Muscle of leg (tissue), 11 donors: ENCODE results near the gene WIPF2. TPM values are rescaled to one million over a fixed set of nuclear protein-coding genes. Genes with fewer than 3 reads are reported as not detected.

ENCODE experiments used
- DNase-seq: peaks from one replicate; pipeline ENCODE4 v3.0.0; 2013
- H3K27ac ChIP-seq: one replicate; pipeline ENCODE4 v1.5.1; 2013; ENCODE audit warnings: mild to moderate bottlenecking, low read length, control low read depth
- H3K27me3 ChIP-seq: one replicate; pipeline ENCODE4 v1.6.1; 2013; ENCODE audit warnings: low read length; ENCODE audit not compliant: control insufficient read depth, insufficient read depth
- H3K36me3 ChIP-seq: one replicate; pipeline ENCODE4 v1.6.1; 2013; ENCODE audit warnings: low read length; ENCODE audit not compliant: control insufficient read depth, insufficient read depth
- H3K4me1 ChIP-seq: one replicate; pipeline ENCODE4 v1.6.1; 2013; ENCODE audit warnings: low read length; ENCODE audit not compliant: control insufficient read depth, insufficient read depth
- H3K4me3 ChIP-seq: one replicate; pipeline ENCODE4 v1.5.1; 2013; ENCODE audit warnings: low read length, control low read depth
- H3K9me3 ChIP-seq: replicated peaks from 2 replicates; pipeline ENCODE4 v1.6.1; 2013; ENCODE audit warnings: low read depth, low read length; ENCODE audit not compliant: control insufficient read depth
- WGBS: methylation state at CpG from one replicate; pipeline ENCODE4 v1.1.5; 2013; ENCODE audit warnings: missing lambda C conversion rate; ENCODE audit not compliant: insufficient coverage; 5-methylcytosine and 5-hydroxymethylcytosine counted together
- polyA plus RNA-seq, 8 donors: library from polyadenylated mRNA; unstranded; fragments of 120-200 nt; gene quantifications; one replicate each; pipeline versions ENCODE4 v1.2.1 to v1.2.3, GENCODE V29; 2013; ENCODE audit warnings: inconsistent platforms in 1 of 8, low replicate concordance in 1 of 8; ENCODE audit not compliant: insufficient read length in 8 of 8, insufficient read depth in 1 of 8
- total RNA-seq: library from RNA; stranded (reverse); fragments of 120-200 nt; gene quantifications from one replicate; pipeline ENCODE4 v1.2.4, GENCODE V29; 2013

Gene WIPF2
- total and polyA plus RNA-seq, 9 donors: 4.6 to 18.0 (median 14.4) TPM

DNA sequence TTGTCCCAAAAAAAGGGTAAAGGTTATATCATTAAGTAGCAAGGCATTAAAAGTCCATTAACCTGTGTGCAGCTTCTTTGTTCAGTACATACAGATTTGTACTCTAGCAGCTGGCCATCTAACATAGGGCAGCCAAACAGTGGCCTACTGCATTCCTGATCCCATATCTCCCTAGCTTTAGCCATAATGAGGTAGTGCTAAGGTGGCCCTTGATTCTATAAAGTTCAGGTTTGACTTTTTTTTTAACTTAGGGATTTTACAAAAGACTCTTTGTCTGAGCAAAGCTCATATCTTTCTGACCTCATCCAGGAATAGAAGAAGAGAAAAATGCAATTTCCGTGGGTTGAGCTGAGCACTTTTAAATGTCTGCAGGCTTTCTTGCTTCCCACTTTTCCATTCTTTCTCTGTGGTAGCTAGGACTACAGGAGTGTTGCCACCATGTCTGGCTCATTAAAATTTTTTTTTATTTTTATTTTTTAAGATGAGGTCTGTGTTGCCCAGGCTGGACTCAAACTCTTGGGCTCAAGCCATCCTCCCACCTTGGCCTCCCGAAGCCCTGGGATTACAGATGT lies 49.1 kb downstream of the WIPF2 start:
- no CpG with 5 or more reads among the region's 2 CpGs for WGBS
- Histone ChIP-seq H3K9me3 (no peaks in the 10 kb centered on the region), H3K4me3 (no peak overlapping the region), H3K27me3 (no peaks in the 10 kb centered on the region), H3K36me3 (peaks cover 59% of the 10 kb centered on the region), H3K4me1 (no peaks in the 10 kb centered on the region), H3K27ac (no peak overlapping the region)
- DNase-seq: no peak

DNA sequence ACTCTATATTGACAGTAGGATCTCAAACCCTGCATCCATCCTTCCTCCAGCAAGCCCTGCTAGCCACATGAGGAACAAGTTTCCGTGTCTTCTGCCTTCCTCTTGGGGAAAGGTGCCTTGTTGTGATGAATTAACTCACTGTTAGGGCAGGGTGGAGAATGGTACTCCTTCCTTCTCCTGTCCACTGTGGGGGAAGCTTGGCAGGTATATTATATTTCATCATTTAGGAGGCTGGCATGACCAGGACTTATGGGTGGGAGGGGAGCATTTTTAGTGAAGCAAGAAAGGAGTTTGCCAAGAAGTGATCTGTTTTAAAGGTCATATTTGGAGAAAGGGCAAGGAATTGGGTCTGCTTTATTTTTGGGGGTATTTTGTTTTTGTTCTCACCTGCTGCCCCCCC lies 59.3 kb downstream of the WIPF2 start:
- WGBS: no CpG with 5 or more reads among the region's 1 CpG
- peaks cover 59% of the 10 kb centered on the region for H3K36me3 ChIP-seq

DNA sequence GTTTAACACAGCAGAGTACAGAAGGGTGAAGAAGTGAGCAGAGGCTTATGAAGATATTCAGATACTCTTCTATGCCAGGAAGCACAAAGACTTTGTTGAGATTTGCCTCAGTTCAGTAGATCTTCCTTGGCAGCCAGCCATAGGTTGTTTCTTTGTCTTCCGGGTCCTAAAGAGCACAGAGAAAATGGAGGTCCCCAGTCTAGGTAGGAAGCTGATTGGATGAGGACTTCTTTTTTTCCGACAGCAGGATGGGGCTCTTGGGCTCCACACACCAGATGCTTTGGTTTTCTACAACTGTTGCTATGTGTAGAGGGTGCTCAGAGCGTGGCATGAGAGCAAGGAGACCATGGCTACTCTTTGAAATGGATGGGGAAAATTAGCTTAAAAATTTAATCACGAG lies 60.3 kb downstream of the WIPF2 start:
- 100% methylated on average over 2 of the region's 4 CpGs for WGBS
- Histone ChIP-seq H3K4me1 (peaks cover 8% of the 10 kb centered on the region), H3K9me3 (no peaks in the 10 kb centered on the region), H3K27ac (no peak overlapping the region), H3K27me3 (no peaks in the 10 kb centered on the region), H3K36me3 (peaks cover 53% of the 10 kb centered on the region), H3K4me3 (no peak overlapping the region)
- no peak for DNase-seq

More for the DNA sequence above, 59.3 kb downstream of the WIPF2 start:
- H3K9me3 ChIP-seq: no peaks in the 10 kb centered on the region
- peaks cover 1% of the 10 kb centered on the region for H3K4me1 ChIP-seq
- no peak for DNase-seq
- H3K4me3 ChIP-seq: no peak overlapping the region
- no peak overlapping the region for H3K27ac ChIP-seq
- no peaks in the 10 kb centered on the region for H3K27me3 ChIP-seq

DNA sequence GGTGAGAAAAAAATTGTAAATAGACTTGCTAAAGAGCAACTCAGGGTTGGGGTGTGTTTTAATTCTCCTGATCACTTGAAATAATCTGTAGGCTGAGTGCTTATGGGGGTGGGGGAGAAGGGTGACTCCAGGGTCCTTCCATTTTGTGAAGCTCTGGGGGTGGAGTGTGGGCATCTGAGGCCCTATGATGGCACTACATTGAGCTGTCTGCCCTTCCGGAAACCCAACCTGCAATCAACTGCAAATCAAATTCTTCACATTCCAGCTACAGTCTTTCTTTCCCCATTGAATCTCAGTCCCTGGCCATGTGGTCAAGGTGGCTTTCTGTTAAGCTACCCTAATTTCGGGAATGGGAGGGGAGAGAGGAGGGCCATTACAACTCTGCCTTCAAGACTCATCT lies 62.6 kb downstream of the WIPF2 start:
- peaks cover 45% of the 10 kb centered on the region for H3K36me3 ChIP-seq
- no peaks in the 10 kb centered on the region for H3K9me3 ChIP-seq
- H3K4me1 ChIP-seq: peaks cover 14% of the 10 kb centered on the region
- H3K4me3 ChIP-seq: no peak overlapping the region
- WGBS: no CpG with 5 or more reads among the region's 2 CpGs
- H3K27ac ChIP-seq: no peak overlapping the region
- no peak for DNase-seq
- no peaks in the 10 kb centered on the region for H3K27me3 ChIP-seq

DNA sequence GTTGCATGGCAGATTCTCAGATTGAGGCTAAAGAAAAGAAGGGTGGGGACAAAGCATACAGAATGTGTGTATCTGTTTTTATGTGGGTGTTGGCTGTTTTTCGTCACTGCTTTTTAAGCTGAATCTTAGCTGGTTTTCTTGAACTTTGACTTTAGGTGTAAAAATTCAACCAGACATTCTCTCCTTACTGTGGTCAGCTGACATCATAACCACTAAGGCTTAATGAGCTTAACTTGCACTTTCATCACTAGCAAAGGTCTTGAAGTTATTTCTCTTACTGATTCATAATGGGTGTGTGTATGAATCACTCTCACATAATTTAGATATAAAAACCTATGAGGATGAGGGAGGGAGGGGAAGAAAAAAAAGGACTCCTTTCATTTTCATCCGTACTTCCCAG lies 64.6 kb downstream of the WIPF2 start:
- peak overlapping the region; percentile 83 for H3K27ac ChIP-seq

DNA sequence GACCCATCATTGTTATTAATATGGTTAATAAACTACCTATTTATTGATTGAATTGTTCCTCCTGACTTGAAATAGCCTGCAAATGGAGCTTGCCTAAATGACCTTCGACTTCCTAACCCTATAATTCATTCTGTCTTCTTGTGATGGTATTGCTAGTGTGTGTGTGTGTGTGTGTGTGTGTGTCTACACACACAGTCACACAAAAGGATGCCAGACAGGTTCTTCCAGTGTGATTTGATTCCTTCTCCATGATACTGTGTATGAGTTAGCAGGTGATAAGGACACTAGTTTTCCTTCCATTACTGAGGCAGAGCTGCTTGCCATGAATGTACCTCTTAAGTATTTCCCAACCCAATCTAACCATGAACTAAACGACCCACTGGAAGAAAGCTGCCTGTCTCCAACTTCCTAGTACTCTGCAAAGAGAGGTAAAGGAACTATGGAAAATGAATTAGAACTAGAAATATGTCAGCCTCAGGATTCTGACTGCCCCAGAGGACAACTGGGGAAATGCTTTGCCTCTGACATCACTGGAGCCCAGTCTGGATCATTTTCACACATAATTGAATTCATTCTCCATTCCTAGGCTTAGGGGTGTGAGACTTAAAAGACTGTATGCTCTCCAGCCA lies 65.1 kb downstream of the WIPF2 start:
- Histone ChIP-seq H3K27me3 (no peaks in the 10 kb centered on the region), H3K9me3 (no peaks in the 10 kb centered on the region), H3K27ac (peak overlapping the region; percentile 83), H3K36me3 (peaks cover 28% of the 10 kb centered on the region), H3K4me1 (peaks cover 21% of the 10 kb centered on the region), H3K4me3 (no peak overlapping the region)
- peak; percentile 91 for DNase-seq
- WGBS: no CpG with 5 or more reads among the region's 2 CpGs

More for the DNA sequence above, 64.6 kb downstream of the WIPF2 start:
- Histone ChIP-seq H3K4me1 (peaks cover 21% of the 10 kb centered on the region), H3K36me3 (peaks cover 33% of the 10 kb centered on the region), H3K4me3 (no peak overlapping the region), H3K9me3 (no peaks in the 10 kb centered on the region), H3K27me3 (no peaks in the 10 kb centered on the region)
- DNase-seq: no peak
- no CpG with 5 or more reads among the region's 2 CpGs for WGBS

DNA sequence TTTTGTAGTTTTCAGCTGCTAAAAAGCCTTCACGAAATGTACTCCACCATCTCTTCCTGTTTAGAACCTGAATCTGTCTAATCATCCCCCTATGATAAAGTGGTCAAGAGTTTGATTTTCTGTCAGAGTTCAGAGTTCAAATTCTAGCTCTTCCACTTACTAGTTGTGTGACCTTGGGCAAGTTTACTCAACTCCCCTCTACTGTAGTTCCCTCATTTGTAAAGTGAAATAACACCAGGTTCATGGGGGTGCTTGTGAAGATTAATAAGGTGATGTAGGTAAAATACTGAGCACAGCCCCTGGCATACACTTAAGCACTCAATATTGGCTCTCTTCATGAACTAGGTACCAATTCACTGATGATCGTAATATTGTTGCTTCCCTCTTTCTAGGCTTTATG lies 67.4 kb downstream of the WIPF2 start:
- peaks cover 7% of the 10 kb centered on the region for H3K36me3 ChIP-seq
- H3K9me3 ChIP-seq: no peaks in the 10 kb centered on the region
- no peaks in the 10 kb centered on the region for H3K27me3 ChIP-seq
- H3K4me3 ChIP-seq: no peak overlapping the region
- peaks cover 28% of the 10 kb centered on the region for H3K4me1 ChIP-seq
- no peak for DNase-seq
- no CpG with 5 or more reads among the region's 2 CpGs for WGBS
- H3K27ac ChIP-seq: no peak overlapping the region

DNA sequence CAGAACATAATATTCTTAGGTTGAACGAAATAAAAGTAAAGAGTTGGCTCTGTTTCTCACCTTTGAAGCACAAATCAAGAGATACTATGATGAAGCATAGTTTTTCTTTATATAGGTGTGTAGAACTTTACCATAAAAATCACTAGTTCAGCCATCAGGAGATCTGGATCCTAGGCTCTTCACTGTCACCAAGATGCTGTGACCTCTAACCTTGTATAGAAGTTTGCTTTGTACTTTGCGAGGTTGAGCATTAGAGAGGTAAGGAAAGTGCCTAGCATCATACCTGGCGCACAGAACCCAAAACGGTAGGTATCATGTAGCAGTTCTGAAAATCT lies 68.0 kb downstream of the WIPF2 start:
- Histone ChIP-seq H3K4me3 (peak overlapping the region; percentile 4), H3K4me1 (peaks cover 31% of the 10 kb centered on the region), H3K27me3 (no peaks in the 10 kb centered on the region), H3K36me3 (peaks cover 2% of the 10 kb centered on the region), H3K27ac (no peak overlapping the region), H3K9me3 (no peaks in the 10 kb centered on the region)
- no peak for DNase-seq
- 42% methylated on average over 3 of the region's 4 CpGs for WGBS

DNA sequence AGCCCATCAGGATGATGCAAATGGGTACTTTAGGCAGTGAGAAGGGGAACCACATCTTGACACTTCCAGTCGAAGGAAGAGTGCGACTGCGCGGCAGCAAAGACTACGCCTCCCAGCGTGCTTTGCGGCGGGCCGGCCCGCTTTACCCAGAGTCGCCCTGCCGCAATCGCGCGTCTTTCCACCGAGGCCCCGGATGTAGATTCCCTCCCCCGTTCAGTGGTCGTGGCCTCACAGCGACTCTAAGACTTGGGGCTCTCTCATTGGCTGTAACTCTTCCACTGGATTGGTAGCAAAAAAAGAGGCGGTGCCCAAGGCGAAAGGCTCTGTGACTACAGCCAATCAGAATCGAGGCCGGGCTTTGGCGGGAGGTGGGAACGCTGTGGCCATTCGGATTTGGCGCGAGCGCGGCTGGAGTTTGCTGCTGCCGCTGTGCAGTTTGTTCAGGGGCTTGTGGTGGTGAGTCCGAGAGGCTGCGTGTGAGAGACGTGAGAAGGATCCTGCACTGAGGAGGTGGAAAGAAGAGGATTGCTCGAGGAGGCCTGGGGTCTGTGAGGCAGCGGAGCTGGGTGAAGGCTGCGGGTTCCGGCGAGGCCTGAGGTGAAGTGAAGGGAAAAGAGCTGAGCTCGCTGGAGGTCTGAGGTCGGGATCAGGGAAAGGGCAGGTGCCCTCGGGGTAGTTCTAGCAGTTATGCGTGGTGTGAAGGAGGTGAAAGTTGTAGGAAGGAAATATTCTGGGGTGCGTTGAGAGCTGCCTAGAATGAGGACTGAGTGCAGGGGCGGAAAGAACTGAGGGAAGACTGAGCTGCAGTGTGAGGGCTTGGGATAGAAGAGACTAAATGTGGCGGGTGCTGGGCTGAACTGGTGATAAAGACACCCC lies 68.6 kb downstream of the WIPF2 start, which contains the start of gene CDC6:
CDC6 (plus strand) TSS at position 386 of the 876 bp plus-strand sequence. CDS start 1,542 bp downstream, outside the sequence.
- Histone ChIP-seq H3K4me3 (peak within 1 kb of the TSS; percentile 69), H3K27me3 (no peaks in the 10 kb centered on the region), H3K9me3 (no peaks in the 10 kb centered on the region), H3K36me3 (no peaks in the 10 kb centered on the region), H3K4me1 (peaks cover 31% of the 10 kb centered on the region), H3K27ac (peak within 1 kb of the TSS; percentile 72)
- under 1% methylated on average over 44 of the region's 47 CpGs for WGBS
- peak; percentile 100 for DNase-seq

DNA sequence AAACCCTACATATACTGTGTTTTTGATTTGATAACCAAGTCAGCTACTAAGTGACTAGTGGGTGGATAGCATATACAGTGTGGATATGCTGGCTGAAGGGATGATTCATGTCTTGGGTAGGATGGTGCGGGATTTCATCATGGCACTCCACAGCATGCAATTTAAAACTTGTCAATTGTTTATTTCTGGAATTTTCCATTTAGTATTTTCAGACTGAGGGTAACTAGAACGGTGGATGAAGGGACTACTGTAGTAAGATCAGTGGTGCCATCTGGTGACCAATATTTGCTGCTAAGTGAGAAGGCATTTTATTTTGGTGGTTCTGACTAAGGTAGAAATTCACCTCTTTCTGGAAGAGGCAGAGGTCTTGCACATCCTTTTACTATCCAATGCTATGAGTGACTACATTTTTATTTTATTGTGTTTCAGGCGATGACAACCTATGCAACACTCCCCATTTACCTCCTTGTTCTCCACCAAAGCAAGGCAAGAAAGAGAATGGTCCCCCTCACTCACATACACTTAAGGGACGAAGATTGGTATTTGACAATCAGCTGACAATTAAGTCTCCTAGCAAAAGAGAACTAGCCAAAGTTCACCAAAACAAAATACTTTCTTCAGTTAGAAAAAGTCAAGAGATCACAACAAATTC lies 71.7 kb downstream of the WIPF2 start:
- Histone ChIP-seq H3K4me1 (peaks cover 19% of the 10 kb centered on the region), H3K9me3 (no peaks in the 10 kb centered on the region), H3K27ac (peak overlapping the region; percentile 70), H3K36me3 (peaks cover 2% of the 10 kb centered on the region), H3K4me3 (no peak overlapping the region), H3K27me3 (no peaks in the 10 kb centered on the region)
- DNase-seq: peak; percentile 86
- no CpG with 5 or more reads among the region's 4 CpGs for WGBS
